C1 segment of cervical spinal cord (tissue), 14 donors: ENCODE measurements around the gene PTPA.
"Not testable (repeated sequence)": the region's sequence is repeated elsewhere in the genome, so short reads cannot be mapped to it uniquely, and the experiment has no call there.

Experiments
- DNase-seq, 14 donors: peaks; one replicate each; lab custom pipeline; 2025; lab: John Stamatoyannopoulos, UW

Gene PTPA

GRCh38 chr9:129174724-129175514 lies 63.7 kb downstream of the PTPA start:
- DNase-seq, result peak in 12 of 14 donors; percentile 10 to 71 (median 52)

GRCh38 chr9:129175515-129175824 lies 64.3 kb downstream of the PTPA start:
- no peak for DNase-seq

GRCh38 chr9:129175825-129176633 lies 64.8 kb downstream of the PTPA start:
- DNase-seq, result peak in 13 of 14 donors; percentile 16 to 87 (median 70)

GRCh38 chr9:129176701-129177442 lies 65.7 kb downstream of the PTPA start:
- DNase-seq, result peak in 7 of 14 donors; percentile 22 to 64 (median 43)

GRCh38 chr9:129177443-129177790 lies 66.2 kb downstream of the PTPA start:
- DNase-seq, result peak in 2 of 14 donors; percentile 44 to 72

GRCh38 chr9:129177791-129178567 lies 66.8 kb downstream of the PTPA start, which contains the start of gene IER5L:
Gene IER5L, minus strand, starts transcription at chr9:129178261. Its CDS starts 209 bp downstream, at chr9:129178052.
- peak; percentile 33 to 91 (median 82) for DNase-seq

GRCh38 chr9:129178568-129179382 lies 67.6 kb downstream of the PTPA start:
- no peak for DNase-seq

- DNase-seq, result no peak
Observed at GRCh38 chr9:129181246-129181645, 70.0 kb downstream of the PTPA start.

GRCh38 chr9:129182122-129182521 lies 70.9 kb downstream of the PTPA start:
- no peak for DNase-seq

GRCh38 chr9:129182625-129183494 lies 71.6 kb downstream of the PTPA start:
- DNase-seq, result no peak

GRCh38 chr9:129183495-129184218 lies 72.4 kb downstream of the PTPA start:
- no peak for DNase-seq

GRCh38 chr9:129184219-129184524 lies 73.0 kb downstream of the PTPA start:
- no peak for DNase-seq

GRCh38 chr9:129184596-129185122 lies 73.4 kb downstream of the PTPA start:
- no peak for DNase-seq

- DNase-seq, result no peak
Observed at GRCh38 chr9:129185402-129185801, 74.2 kb downstream of the PTPA start.

- DNase-seq, result no peak
Observed at GRCh38 chr9:129185991-129186390, 74.8 kb downstream of the PTPA start.

- no peak for DNase-seq
Observed at GRCh38 chr9:129187042-129187441, 75.8 kb downstream of the PTPA start.

GRCh38 chr9:129189971-129190370 lies 78.8 kb downstream of the PTPA start:
- DNase-seq, result not testable (repeated sequence)

- DNase-seq, result no peak
Observed at GRCh38 chr9:129191234-129191633, 80.0 kb downstream of the PTPA start.

GRCh38 chr9:129193655-129194054 lies 82.4 kb downstream of the PTPA start:
- DNase-seq, result no peak
